ENCODE results near the gene CELF3.
"Not testable (repeated sequence)": the region's sequence is repeated elsewhere in the genome, so short reads cannot be mapped to it uniquely, and the experiment has no call there.

The CELF3 gene

GRCh38 chr1:151716771-151717631 lies at the start of gene CELF3:
Gene CELF3 (minus strand): TSS chr1:151716803. CDS start chr1:151716020, 783 bp downstream.
- no peak for DNase-seq (ENCODE audit: low read depth in 2 of 2)

- DNase-seq (ENCODE audit: low read depth in 2 of 2): no peak
Observed at GRCh38 chr1:151763990-151764389, 47.4 kb upstream of the CELF3 start.

GRCh38 chr1:151762941-151763921 lies 46.6 kb upstream of the CELF3 start, which contains the start of gene MRPL9:
Gene MRPL9 (minus strand): TSS chr1:151763496. CDS start chr1:151763479, 17 bp downstream.
- DNase-seq (ENCODE audit: low read depth in 2 of 2): peak; percentile 57 to 63

- DNase-seq (ENCODE audit: low read depth in 2 of 2): no peak
Observed at GRCh38 chr1:151760597-151761385, 44.2 kb upstream of the CELF3 start.

GRCh38 chr1:151759241-151759640 lies 42.6 kb upstream of the CELF3 start:
- no peak for DNase-seq (ENCODE audit: low read depth in 2 of 2)

DNA sequence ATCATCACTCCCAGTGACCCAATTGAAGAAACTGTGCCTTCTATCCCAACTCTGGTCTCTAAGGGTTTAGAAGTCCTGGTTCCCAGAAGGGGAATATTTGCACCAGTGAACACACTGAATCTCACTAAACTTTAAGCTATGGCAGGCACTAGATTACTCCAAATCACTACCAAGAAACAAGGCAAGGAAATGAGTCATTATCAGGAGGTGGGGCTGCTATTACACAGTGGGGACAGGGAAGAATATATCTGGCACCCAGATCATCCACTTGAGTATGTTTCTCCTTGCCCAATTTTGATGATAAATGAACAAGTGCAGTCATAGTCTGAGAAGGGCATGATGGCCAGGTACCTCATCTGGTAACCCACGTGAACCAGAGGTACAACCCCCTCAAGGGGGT lies 39.7 kb upstream of the CELF3 start:
- no peak for DNase-seq (ENCODE audit: low read depth in 2 of 2)

GRCh38 chr1:151741516-151741915 lies 24.9 kb upstream of the CELF3 start:
- no peak for DNase-seq (ENCODE audit: low read depth in 2 of 2)

DNA sequence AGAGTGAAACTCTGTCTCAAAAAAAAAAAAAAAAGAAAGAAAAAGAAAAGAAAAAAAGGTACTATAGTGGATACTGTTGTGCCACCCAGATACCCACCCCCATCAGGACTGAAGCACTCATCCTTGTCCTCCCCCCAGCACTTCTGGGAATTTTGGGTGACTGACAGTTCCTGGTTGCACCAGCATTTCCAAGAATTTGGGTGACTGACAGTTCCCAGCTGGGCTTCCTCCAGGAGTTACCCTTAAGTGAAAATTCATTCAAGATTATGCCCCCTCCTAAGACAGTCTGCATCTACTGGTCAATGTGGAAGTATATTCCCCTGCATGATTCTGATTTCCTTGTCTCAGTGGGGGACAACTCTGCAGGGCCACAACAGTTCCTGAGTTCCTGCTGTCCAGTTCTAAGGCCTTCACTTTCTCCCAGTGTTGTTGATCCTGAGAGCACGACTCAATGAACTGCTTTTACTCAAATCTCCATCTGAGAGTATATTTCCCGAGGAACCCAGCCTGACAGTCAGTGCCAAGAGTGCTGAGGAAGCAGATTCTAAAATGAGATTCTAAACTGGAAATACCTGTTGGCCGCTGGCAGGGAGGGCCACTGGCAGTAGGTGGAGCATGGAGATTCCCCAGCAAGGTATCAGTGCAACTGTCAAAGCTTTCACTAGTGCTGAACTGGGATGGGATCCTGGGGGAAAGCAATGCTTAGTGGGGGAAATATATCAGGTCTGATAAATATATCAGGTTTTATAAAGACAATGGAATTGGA lies 23.2 kb upstream of the CELF3 start:
- DNase-seq (ENCODE audit: low read depth in 2 of 2): no peak

- no peak for DNase-seq (ENCODE audit: low read depth in 2 of 2)
Observed at GRCh38 chr1:151737479-151737878, 20.9 kb upstream of the CELF3 start.

DNA sequence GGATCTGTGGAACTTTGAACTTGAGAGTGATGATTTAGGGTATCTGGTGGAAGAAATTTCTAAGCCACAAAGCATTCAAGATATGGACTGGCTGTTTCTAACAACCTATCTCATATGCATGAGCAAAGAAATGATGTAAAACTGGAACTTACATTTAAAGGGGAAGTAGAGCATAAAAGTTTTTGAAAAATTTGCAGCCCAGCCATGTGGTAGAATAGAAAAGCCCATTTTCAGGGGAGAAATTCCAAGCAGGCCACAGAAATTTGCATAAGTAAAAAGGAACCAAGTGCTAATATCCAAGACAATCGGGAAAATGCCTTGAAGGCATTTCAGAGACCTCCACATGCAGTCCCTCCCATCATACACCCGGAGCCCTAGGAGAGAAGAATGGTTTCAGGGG lies 20.4 kb upstream of the CELF3 start:
- DNase-seq (ENCODE audit: low read depth in 2 of 2): no peak

DNA sequence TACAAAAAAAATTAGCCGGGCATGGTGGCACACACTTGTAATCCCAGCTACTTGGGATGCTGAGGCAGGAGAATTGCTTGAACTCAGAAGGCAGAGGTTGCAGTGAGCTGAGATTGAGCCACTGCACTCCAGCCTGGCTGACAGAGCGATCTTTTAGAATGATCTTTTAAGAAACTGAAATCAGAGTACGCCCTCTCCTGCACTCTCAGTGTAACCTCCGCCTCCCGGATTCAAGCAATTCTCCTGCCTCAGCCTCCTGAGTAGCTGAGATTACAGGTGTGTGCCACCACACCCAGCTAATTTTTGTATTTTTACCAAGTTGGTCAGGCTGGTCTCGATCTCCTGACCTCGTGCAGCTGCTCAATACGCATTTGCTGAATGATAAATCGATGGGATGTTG lies 17.4 kb upstream of the CELF3 start:
- not testable (repeated sequence) for DNase-seq (ENCODE audit: low read depth in 2 of 2)

- no peak for DNase-seq (ENCODE audit: low read depth in 2 of 2)
Observed at GRCh38 chr1:151733126-151733525, 16.5 kb upstream of the CELF3 start.

DNA sequence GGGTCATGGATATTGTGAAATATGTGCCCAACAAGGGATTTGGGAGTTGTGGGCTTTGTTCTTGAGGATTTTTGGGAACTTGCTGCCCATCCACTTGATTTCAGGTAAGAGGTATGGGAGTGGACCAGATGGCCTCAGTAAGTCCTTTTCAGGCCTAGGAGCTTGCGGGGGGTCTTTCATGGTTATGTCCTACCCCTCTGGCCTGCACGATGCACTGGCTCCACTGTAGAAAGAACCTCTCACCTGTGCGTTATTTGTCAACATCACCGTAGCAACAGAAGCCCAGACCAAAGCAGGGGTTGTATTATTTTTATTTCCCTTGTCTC lies 13.3 kb upstream of the CELF3 start:
- DNase-seq (ENCODE audit: low read depth in 2 of 2): no peak

GRCh38 chr1:151729157-151729965 lies 12.8 kb upstream of the CELF3 start:
- DNase-seq (ENCODE audit: low read depth in 2 of 2): no peak

- DNase-seq (ENCODE audit: low read depth in 2 of 2): no peak
Observed at GRCh38 chr1:151728151-151729054, 11.8 kb upstream of the CELF3 start.

DNA sequence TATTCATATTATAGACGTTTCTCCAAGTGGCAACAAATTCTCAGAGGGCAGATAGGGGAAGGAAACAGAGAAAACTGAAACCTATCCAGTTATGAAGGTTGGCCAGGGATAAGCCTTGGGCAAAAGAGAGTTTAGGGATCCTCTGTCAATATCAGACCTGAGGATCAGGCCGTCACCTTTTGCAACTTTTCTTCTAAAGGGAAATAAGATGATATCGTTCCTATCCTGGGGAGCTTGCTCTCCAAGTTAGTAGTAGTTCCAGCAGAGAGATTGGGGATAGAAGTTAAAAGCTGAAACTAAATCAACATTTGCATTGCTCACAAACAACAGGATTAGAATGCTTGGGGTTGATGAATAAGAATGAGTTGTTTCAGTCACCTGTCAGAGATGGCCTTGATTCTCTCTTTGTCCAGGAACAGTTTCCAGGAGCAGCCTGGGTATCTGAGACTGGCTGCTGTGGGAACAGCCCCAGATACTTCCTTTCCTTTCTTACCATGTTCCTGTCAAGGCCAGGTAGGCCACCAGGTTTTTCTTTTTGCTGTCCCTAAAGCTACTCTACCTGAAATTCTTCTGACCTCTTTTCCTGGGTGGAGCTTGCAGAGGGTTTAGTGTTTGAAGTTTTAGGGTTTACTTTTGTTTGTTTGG lies 7.2 kb upstream of the CELF3 start:
- DNase-seq (ENCODE audit: low read depth in 2 of 2): no peak

- DNase-seq (ENCODE audit: low read depth in 2 of 2): no peak
Observed at GRCh38 chr1:151721788-151722510, 5.3 kb upstream of the CELF3 start.

Data from stimulated activated CD8-positive, alpha-beta memory T cell treated with anti-CD3 and anti-CD28 coated beads, Interleukin-7, amount 100 ng/mL, for 1 hour (primary cell).